ENCODE results near the gene DRC3. TPM values are rescaled to one million over a fixed set of nuclear protein-coding genes. Genes with fewer than 3 reads are reported as not detected.

Gene DRC3
- total RNA-seq, 1 donor from 2014 or later = 0.43 TPM

DNA sequence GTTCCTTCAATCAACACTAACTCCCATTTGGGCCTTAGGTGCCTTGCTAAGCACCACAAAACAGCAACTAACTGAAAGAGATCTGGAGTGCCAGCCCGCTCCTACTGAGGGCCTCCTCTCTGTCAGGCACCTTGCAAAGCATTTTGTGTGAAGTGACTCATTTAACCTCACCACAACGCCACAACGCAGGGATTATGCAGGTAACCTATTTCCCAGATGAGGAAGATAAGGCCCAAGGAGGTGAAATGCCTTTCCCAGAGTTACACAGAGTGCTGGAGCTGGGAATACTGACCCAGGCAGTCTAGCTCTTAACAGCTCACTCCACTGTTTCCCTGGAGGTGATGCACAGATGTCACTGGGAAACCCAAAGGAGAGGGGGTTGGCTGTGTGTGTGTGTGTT, 32.8 kb downstream of the DRC3 start:
- Histone ChIP-seq H3K36me3 (ENCODE audit: insufficient read depth, low read length) (no peaks in the 10 kb centered on the region), H3K4me2 (ENCODE audit: low read length) (no peak overlapping the region), H3K79me2 (ENCODE audit: insufficient read depth, low read length) (no peaks in the 10 kb centered on the region), H4K20me1 (ENCODE audit: insufficient read depth, low read length) (no peaks in the 10 kb centered on the region), H3K9me3 (ENCODE audit: insufficient read depth, low read depth, low read length) (no peaks in the 10 kb centered on the region), H2AFZ (ENCODE audit: low read depth, low read length) (no peak overlapping the region), H3K4me1 (ENCODE audit: insufficient read depth, low read length) (peaks cover 15% of the 10 kb centered on the region), H3K27ac (ENCODE audit: low read depth, low read length) (no peak overlapping the region), H3K4me3 (ENCODE audit: insufficient read depth, low read depth, low read length) (no peak overlapping the region), H3K9ac (ENCODE audit: low read length) (no peak overlapping the region), H3K27me3 (ENCODE audit: insufficient read depth, low read length) (no peaks in the 10 kb centered on the region)
- FAIRE-seq (no peak), DNase-seq (ENCODE audit: low read depth) (no peak)
- Mint-ChIP-seq H3K4me3 (ENCODE audit: unreplicated experiment) (no peak overlapping the region), H3K27me3 (ENCODE audit: low read depth, unreplicated experiment) (peaks cover 5% of the 10 kb centered on the region), H3K36me3 (ENCODE audit: low read depth, unreplicated experiment) (peaks cover 16% of the 10 kb centered on the region), H3K4me1 (ENCODE audit: low read depth, unreplicated experiment) (peaks cover 13% of the 10 kb centered on the region), H3K9me3 (ENCODE audit: unreplicated experiment) (peaks cover 3% of the 10 kb centered on the region), H3K27ac (ENCODE audit: unreplicated experiment) (no peak overlapping the region)
- TF ChIP-seq, protein P1, sequence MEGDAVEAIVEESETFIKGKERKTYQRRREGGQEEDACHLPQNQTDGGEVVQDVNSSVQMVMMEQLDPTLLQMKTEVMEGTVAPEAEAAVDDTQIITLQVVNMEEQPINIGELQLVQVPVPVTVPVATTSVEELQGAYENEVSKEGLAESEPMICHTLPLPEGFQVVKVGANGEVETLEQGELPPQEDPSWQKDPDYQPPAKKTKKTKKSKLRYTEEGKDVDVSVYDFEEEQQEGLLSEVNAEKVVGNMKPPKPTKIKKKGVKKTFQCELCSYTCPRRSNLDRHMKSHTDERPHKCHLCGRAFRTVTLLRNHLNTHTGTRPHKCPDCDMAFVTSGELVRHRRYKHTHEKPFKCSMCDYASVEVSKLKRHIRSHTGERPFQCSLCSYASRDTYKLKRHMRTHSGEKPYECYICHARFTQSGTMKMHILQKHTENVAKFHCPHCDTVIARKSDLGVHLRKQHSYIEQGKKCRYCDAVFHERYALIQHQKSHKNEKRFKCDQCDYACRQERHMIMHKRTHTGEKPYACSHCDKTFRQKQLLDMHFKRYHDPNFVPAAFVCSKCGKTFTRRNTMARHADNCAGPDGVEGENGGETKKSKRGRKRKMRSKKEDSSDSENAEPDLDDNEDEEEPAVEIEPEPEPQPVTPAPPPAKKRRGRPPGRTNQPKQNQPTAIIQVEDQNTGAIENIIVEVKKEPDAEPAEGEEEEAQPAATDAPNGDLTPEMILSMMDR (IDR thresholded peaks at IDR 0.05; ENCODE audit: insufficient read depth, low read depth, low read length) = no peak
- no peak for TF ChIP-seq EZH2 (IDR thresholded peaks at IDR 0.05; ENCODE audit: insufficient read depth, low read length)

- Mint-ChIP-seq H3K27ac (ENCODE audit: unreplicated experiment) (no peak overlapping the region), H3K36me3 (ENCODE audit: low read depth, unreplicated experiment) (peaks cover 19% of the 10 kb centered on the region)
- no peak overlapping the region for H3K4me2 ChIP-seq (ENCODE audit: low read length)
Observed at GRCh38 chr17:18006495-18007239, 34.0 kb downstream of the DRC3 start.

More at GRCh38 chr17:18006495-18007239, 34.0 kb downstream of the DRC3 start:
- H3K27me3 Mint-ChIP-seq (ENCODE audit: low read depth, unreplicated experiment) = peaks cover 5% of the 10 kb centered on the region
- Histone ChIP-seq H3K4me1 (ENCODE audit: insufficient read depth, low read length) (peaks cover 15% of the 10 kb centered on the region), H4K20me1 (ENCODE audit: insufficient read depth, low read length) (no peaks in the 10 kb centered on the region), H3K9me3 (ENCODE audit: insufficient read depth, low read depth, low read length) (no peaks in the 10 kb centered on the region), H3K27ac (ENCODE audit: low read depth, low read length) (no peak overlapping the region), H3K4me3 (ENCODE audit: insufficient read depth, low read depth, low read length) (no peak overlapping the region), H3K27me3 (ENCODE audit: insufficient read depth, low read length) (no peaks in the 10 kb centered on the region), H2AFZ (ENCODE audit: low read depth, low read length) (no peak overlapping the region), H3K36me3 (ENCODE audit: insufficient read depth, low read length) (no peaks in the 10 kb centered on the region), H3K9ac (ENCODE audit: low read length) (no peak overlapping the region), H3K79me2 (ENCODE audit: insufficient read depth, low read length) (no peaks in the 10 kb centered on the region)
- FAIRE-seq (no peak), DNase-seq (ENCODE audit: low read depth) (no peak)
- no peak overlapping the region for H3K4me3 Mint-ChIP-seq (ENCODE audit: unreplicated experiment)
- H3K9me3 Mint-ChIP-seq (ENCODE audit: unreplicated experiment) = peaks cover 3% of the 10 kb centered on the region
- no peak for TF ChIP-seq EZH2 (IDR thresholded peaks at IDR 0.05; ENCODE audit: insufficient read depth, low read length)
- TF ChIP-seq, protein P1 (IDR thresholded peaks at IDR 0.05; ENCODE audit: insufficient read depth, low read depth, low read length) = no peak
- H3K4me1 Mint-ChIP-seq (ENCODE audit: low read depth, unreplicated experiment) = peaks cover 13% of the 10 kb centered on the region
